Activated gamma-delta T cell (primary cell): ENCODE data around the gene HOXA13.

ENCODE experiments used
- DNase-seq: peaks from one replicate; lab custom pipeline; 2025; lab: John Stamatoyannopoulos, UW

The HOXA13 gene

GRCh38 chr7:27192546-27193334 is 7.2 kb downstream of the HOXA13 start:
- DNase-seq = no peak

DNA sequence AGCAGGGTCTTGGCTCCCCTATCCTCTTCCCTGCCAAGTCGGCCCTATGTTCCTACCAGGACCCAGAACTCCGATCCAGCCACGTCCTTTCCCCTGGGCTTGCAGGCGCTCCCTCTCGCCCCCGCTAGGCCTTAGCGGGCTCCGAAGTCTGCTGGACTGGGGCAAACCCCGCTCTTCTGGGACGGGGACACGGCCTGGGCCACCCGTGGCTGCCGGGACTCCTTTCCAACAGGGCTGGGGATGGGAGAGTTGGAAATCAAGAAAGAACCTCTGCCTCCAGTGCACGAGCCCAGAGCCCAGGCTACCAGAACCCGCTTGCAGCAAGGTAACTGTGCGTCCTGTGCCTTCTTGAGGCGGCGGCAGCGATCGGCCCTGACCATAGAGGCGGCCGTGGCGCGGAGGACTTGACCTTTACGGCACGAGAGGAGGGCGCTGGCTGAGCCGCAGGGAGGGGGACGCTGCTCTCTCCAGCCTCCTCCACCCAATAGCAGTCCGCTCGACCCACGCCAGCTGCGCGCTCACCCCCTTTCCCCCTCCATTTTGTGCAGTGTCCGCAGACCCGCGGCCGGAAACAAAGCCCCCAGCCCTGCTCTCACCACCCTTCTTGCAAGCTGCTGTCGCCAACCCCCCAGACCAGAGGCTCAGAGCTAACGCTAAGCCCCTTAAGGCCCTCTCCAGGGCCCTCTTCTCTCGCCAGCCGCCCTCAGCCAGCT is 7.9 kb downstream of the HOXA13 start:
- no peak for DNase-seq

- DNase-seq = no peak
Measured at GRCh38 chr7:27191161-27191731, 8.6 kb downstream of the HOXA13 start.

GRCh38 chr7:27189997-27190748 is 9.7 kb downstream of the HOXA13 start:
- no peak for DNase-seq

GRCh38 chr7:27189295-27189996 is 10.4 kb downstream of the HOXA13 start:
- no peak for DNase-seq

GRCh38 chr7:27188386-27189294 is 11.3 kb downstream of the HOXA13 start:
- DNase-seq = no peak

GRCh38 chr7:27187475-27188385 is 12.2 kb downstream of the HOXA13 start:
- no peak for DNase-seq

DNA sequence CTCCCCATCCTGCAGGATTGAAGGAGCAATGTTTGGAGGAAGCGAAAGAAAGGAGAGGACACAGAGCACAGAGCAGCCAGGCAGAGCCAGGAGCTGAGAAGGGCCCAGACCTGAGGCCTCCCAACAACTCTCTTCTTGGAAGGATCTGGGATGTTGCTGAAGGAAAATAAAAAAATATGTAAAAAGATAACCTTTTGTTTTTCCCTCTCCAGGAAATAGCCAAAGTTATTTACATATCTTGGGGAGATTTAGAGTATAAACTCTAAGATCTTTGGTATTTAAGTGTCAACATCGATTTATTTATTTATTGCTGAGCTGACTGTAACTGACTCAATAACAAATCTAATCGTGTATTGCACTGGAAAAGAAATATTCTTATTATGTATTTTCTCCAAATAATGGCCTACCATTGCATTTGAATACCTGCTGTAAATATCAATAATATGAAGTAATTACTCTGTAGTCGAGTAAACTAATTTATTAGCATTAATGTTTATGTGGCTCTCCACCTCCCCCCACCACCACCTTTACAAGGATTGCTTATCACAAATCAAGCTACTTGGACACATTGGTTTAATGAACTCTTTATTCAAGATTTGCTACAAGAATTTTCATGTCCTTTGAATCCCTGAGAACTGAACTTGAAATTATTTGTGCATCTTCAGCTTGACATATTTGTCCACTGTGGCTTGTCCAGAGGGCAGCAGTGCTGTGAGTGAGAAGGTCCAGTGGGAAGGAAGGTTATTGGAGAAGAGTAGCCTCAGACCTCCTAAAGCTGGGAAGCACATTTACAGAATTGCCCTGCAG is 13.0 kb downstream of the HOXA13 start:
- DNase-seq = no peak

DNA sequence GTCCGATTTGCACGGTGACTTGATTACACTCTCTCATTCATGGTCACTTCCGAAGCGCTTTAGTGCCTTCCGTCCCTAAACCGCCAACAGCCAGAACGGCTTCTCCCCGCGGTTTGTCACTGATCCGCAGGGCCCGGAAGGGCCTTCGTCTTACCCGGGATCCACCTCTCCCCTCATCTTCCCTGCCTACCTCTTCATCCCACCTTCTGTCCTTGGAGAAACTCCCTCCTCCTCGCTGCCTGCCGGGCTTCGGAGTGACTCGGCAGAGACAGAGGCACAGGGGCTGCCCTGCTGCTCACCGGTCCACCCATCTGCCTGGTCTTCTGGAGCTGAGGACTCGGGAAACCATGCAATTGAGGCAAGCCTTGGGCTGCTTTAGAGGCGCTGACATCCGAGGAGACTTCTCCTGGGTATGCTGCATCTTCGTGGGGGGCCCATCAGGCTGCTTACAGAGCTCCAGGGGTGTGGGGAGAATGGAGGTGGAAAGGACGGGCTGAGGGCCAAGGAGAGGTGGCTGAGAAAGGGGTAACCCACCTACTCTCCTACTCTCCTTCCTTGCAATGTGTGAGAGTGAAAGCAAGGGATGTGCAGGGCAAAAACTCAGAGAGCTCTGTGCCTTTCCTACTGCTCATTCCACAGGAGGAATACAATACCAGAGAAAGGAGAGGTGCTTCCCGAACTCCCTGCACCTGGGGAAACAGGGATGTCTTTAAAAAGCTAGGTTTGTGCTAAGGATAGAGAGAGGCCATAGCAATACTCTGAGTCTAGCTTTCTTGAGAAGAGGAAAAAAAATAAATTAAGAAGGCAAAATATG is 13.8 kb downstream of the HOXA13 start:
- DNase-seq = no peak

DNA sequence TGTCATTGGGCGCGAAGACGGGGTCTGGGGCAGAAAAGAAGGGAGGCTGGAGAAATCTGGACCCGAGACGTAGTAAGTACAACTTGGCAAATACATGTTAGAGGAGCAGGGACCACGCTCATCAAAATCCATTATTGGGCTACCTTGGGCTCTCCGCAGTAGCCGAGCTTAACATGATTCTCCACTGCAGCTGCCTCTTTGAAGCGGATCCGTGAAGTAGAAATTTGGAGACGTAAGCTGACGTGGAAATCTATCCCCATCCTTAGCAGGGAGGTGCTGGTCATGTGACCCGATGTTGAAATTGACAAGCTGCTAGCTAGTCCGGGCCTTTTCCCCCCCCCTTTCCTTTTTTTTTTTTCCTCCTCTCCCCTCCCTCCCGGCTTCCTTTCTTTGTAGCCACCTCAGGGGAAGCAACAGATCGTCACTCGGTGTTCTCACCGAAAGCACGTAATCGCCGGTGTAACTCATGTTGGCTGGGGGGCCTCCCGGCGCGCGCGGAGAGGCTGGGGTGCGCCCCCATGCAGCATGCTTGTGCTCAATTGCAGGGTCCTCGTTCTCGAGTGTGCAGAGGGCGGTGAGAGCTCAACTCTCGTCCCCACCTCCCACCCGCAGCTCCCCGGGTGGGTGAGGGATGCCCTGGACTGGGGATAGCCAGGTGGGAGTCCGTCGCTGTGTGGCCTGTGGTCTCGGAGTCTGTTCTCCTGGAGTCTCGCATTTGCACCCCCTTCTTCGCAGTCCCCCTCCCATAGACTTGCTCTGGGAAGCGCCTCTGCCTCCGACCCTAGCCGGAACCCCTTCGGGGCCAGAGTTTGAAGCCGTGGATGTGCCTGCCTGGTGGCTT is 14.7 kb downstream of the HOXA13 start, which contains the start of gene HOXA11:
HOXA11 (minus strand) TSS at position 220 of the 841 bp plus-strand sequence; CDS start at position 132, 88 bp downstream.
- DNase-seq = no peak

DNA sequence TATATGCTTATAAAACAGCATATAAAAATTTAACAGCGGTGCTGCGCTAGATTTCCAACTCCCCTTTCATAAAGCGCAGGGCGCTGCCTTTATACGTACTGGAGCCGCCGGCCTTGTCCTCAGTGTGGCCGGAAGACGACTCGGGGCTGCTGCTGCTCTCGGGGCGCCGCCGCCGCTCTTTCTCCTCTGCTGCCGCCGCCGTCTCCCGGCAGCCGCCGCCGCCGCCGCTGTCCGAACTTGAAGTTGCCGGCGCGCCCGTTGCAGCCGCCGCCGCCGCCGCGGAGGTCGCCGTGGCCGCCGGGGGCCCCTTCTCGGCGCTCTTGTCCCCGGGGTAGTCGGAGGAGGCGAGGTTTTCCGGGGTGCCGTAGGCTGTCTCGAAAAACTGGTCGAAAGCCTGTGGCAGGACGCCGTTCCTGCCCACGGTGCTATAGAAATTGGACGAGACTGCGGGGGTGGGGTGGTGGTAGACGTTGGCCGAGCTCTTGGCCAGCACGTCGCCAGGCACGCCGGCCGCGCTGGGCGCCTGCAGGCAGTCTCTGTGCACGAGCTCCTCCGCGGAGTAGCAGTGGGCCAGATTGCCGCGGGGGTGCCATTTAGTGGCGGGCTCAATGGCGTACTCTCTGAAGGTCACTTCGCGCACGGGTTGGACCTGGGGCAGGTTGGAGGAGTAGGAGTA is 15.4 kb downstream of the HOXA13 start:
- DNase-seq = no peak

GRCh38 chr7:27183682-27184336 is 16.1 kb downstream of the HOXA13 start:
- DNase-seq = no peak

DNA sequence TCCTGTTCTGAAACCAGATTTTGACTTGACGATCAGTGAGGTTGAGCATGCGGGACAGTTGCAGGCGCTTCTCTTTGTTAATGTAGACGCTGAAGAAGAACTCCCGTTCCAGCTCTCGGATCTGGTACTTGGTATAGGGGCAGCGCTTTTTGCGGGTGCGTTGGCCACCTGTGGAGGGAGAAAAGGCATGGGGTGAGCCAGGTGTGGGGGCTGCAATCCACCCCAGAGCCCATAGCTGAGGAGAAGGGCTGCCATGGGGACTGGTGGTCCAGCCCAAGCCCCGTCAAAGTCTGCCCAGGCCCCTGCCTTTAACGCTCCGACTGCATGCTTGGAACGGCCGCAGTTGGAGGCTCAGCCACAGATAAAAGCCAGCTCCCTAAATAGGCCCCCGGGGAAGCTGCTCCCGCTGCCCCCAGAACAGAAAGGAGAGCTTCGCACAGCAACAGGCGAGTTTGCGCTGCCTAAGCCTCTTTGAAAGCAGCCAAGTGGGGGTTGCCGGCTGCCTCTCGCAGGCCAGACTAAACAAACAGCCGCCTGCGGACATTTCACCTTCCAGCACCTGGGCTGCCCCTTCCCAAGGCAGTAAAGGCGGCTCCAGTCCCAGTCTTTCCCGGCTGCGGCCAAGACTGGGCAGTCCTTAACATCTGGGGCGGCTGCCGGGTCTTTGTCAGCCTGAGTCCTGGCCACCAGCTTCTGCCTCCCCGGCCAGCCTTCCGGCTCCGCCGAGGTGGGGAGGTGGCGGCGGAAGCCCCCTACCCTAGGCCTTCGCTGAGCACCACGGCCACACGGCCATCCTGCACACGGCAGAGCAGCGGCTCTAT is 16.8 kb downstream of the HOXA13 start:
- DNase-seq = no peak

- no peak for DNase-seq
Measured at GRCh38 chr7:27182285-27182841, 17.5 kb downstream of the HOXA13 start.
